SW480 (cell line): ENCODE results near the gene SORCS2.
A peak's percentile ranks its signal among the peaks of the same experiment; 100 is the strongest.
"Not testable (repeated sequence)": the region's sequence is repeated elsewhere in the genome, so short reads cannot be mapped to it uniquely, and the experiment has no call there.

Experiments used
- DNase-seq: peaks from one replicate; pipeline ENCODE4 v3.0.0-alpha.2; 2016; ENCODE audit warnings: low spot score

SORCS2 gene

GRCh38 chr4:7556558-7556957, 364.2 kb downstream of the SORCS2 start:
- no peak for DNase-seq

GRCh38 chr4:7557456-7557855, 365.1 kb downstream of the SORCS2 start:
- DNase-seq = peak; percentile 63

- no peak for DNase-seq
These were observed 366.1 kb downstream of the SORCS2 start for GRCh38 chr4:7558436-7558835.

- no peak for DNase-seq
These were observed 367.0 kb downstream of the SORCS2 start for GRCh38 chr4:7559316-7559715.

- DNase-seq = no peak
These were observed 367.5 kb downstream of the SORCS2 start for GRCh38 chr4:7559741-7560395.

- DNase-seq = no peak
These were observed 369.2 kb downstream of the SORCS2 start for GRCh38 chr4:7561557-7561956.

- no peak for DNase-seq
These were observed 371.9 kb downstream of the SORCS2 start for GRCh38 chr4:7564242-7564641.

GRCh38 chr4:7565483-7565882, 373.1 kb downstream of the SORCS2 start:
- DNase-seq = no peak

- no peak for DNase-seq
These were observed 377.8 kb downstream of the SORCS2 start for GRCh38 chr4:7569810-7570783.

GRCh38 chr4:7571001-7571400, 378.7 kb downstream of the SORCS2 start:
- DNase-seq = no peak

- no peak for DNase-seq
These were observed 379.4 kb downstream of the SORCS2 start for GRCh38 chr4:7571701-7572100.

- no peak for DNase-seq
These were observed 380.6 kb downstream of the SORCS2 start for GRCh38 chr4:7572894-7573293.

- DNase-seq = no peak
These were observed 381.3 kb downstream of the SORCS2 start for GRCh38 chr4:7573576-7574091.

- no peak for DNase-seq
These were observed 382.1 kb downstream of the SORCS2 start for GRCh38 chr4:7574287-7575014.

- DNase-seq = no peak
These were observed 383.1 kb downstream of the SORCS2 start for GRCh38 chr4:7575426-7575825.

GRCh38 chr4:7577361-7578039, 385.2 kb downstream of the SORCS2 start:
- DNase-seq = not testable (repeated sequence)

GRCh38 chr4:7581477-7581876, 389.1 kb downstream of the SORCS2 start:
- no peak for DNase-seq

- no peak for DNase-seq
These were observed 390.2 kb downstream of the SORCS2 start for GRCh38 chr4:7582313-7583097.

- DNase-seq = no peak
These were observed 391.8 kb downstream of the SORCS2 start for GRCh38 chr4:7584098-7584497.

GRCh38 chr4:7584606-7585159, 392.3 kb downstream of the SORCS2 start:
- no peak for DNase-seq

- no peak for DNase-seq
These were observed 393.4 kb downstream of the SORCS2 start for GRCh38 chr4:7585768-7586167.
